ENCODE measurements around the gene CBL. TPM values are rescaled to one million over a fixed set of nuclear protein-coding genes. Genes with fewer than 3 reads are reported as not detected.
"Not testable (repeated sequence)": the region's sequence is repeated elsewhere in the genome, so short reads cannot be mapped to it uniquely, and the experiment has no call there.

Gene CBL
- total and polyA plus RNA-seq, 2 donors from 2014 or later, result 2.0 to 20.6 TPM

- no peak for TF ChIP-seq CTCF (IDR thresholded peaks at IDR 0.05; ENCODE audit: borderline replicate concordance, extremely low read depth, insufficient read depth)
- intact Hi-C loops (cut with DNase I), result no loop called here
- H3K36me3 ChIP-seq (ENCODE audit: control insufficient read depth in 2 of 3, insufficient read depth in 3 of 3, low read length in 3 of 3), result no peaks in the 10 kb centered on the region
- H3K27ac ChIP-seq (ENCODE audit: low read depth in 2 of 2, low read length in 2 of 2), result no peak overlapping the region
- DNase-seq (peak in 1 of 5 donors; percentile 26), FAIRE-seq (no peak)
- H3K9me3 ChIP-seq (ENCODE audit: control insufficient read depth in 2 of 3, insufficient read depth in 1 of 3, low read length in 3 of 3), result no peaks in the 10 kb centered on the region
- H3K4me3 ChIP-seq (ENCODE audit: low read length in 3 of 3), result no peak overlapping the region
- no peaks in the 10 kb centered on the region for H3K27me3 ChIP-seq (ENCODE audit: control insufficient read depth, insufficient read depth, low read length)
- H3K4me1 ChIP-seq (ENCODE audit: control insufficient read depth in 2 of 3, insufficient read depth in 2 of 3, low read depth in 1 of 3, low read length in 3 of 3), result peaks cover 0 to 3% (median 0%) of the 10 kb centered on the region in 3 donors
- no peak overlapping the region for H3K9ac ChIP-seq (ENCODE audit: low read length in 3 of 3)
Observed at GRCh38 chr11:119188887-119189286, 17.3 kb upstream of the CBL start.

GRCh38 chr11:119189393-119189792 is 16.7 kb upstream of the CBL start:
- Histone ChIP-seq H3K27ac (ENCODE audit: low read depth in 2 of 2, low read length in 2 of 2) (no peak overlapping the region), H3K4me3 (ENCODE audit: low read length in 3 of 3) (no peak overlapping the region)

GRCh38 chr11:119190531-119190930 is 15.6 kb upstream of the CBL start:
- DNase-seq (no peak), FAIRE-seq (no peak)
- Histone ChIP-seq H3K36me3 (ENCODE audit: control insufficient read depth in 2 of 3, insufficient read depth in 3 of 3, low read length in 3 of 3) (no peaks in the 10 kb centered on the region), H3K27me3 (ENCODE audit: control insufficient read depth, insufficient read depth, low read length) (no peaks in the 10 kb centered on the region), H3K9ac (ENCODE audit: low read length in 3 of 3) (no peak overlapping the region), H3K4me1 (ENCODE audit: control insufficient read depth in 2 of 3, insufficient read depth in 2 of 3, low read depth in 1 of 3, low read length in 3 of 3) (peaks cover 0 to 3% (median 0%) of the 10 kb centered on the region in 3 donors), H3K9me3 (ENCODE audit: control insufficient read depth in 2 of 3, insufficient read depth in 1 of 3, low read length in 3 of 3) (no peaks in the 10 kb centered on the region), H3K4me3 (ENCODE audit: low read length in 3 of 3) (no peak overlapping the region), H3K27ac (ENCODE audit: low read depth in 2 of 2, low read length in 2 of 2) (no peak overlapping the region)
- intact Hi-C loops (cut with DNase I), result no loop called here
- no peak for TF ChIP-seq CTCF (IDR thresholded peaks at IDR 0.05; ENCODE audit: borderline replicate concordance, extremely low read depth, insufficient read depth)

More at GRCh38 chr11:119189393-119189792, 16.7 kb upstream of the CBL start:
- Histone ChIP-seq H3K4me1 (ENCODE audit: control insufficient read depth in 2 of 3, insufficient read depth in 2 of 3, low read depth in 1 of 3, low read length in 3 of 3) (peaks cover 0 to 3% (median 0%) of the 10 kb centered on the region in 3 donors), H3K36me3 (ENCODE audit: control insufficient read depth in 2 of 3, insufficient read depth in 3 of 3, low read length in 3 of 3) (no peaks in the 10 kb centered on the region), H3K9me3 (ENCODE audit: control insufficient read depth in 2 of 3, insufficient read depth in 1 of 3, low read length in 3 of 3) (no peaks in the 10 kb centered on the region), H3K27me3 (ENCODE audit: control insufficient read depth, insufficient read depth, low read length) (no peaks in the 10 kb centered on the region), H3K9ac (ENCODE audit: low read length in 3 of 3) (no peak overlapping the region)
- no peak for TF ChIP-seq CTCF (IDR thresholded peaks at IDR 0.05; ENCODE audit: borderline replicate concordance, extremely low read depth, insufficient read depth)
- FAIRE-seq (no peak), DNase-seq (peak in 1 of 5 donors; percentile 45)
- intact Hi-C loops (cut with DNase I), result no loop called here

GRCh38 chr11:119191265-119191664 is 14.9 kb upstream of the CBL start:
- H3K36me3 ChIP-seq (ENCODE audit: control insufficient read depth in 2 of 3, insufficient read depth in 3 of 3, low read length in 3 of 3); H3K4me3 ChIP-seq (ENCODE audit: low read length in 3 of 3); H3K9ac ChIP-seq (ENCODE audit: low read length in 3 of 3); H3K9me3 ChIP-seq (ENCODE audit: control insufficient read depth in 2 of 3, insufficient read depth in 1 of 3, low read length in 3 of 3); FAIRE-seq; H3K27me3 ChIP-seq (ENCODE audit: control insufficient read depth, insufficient read depth, low read length); DNase-seq; intact Hi-C loops (cut with DNase I); H3K27ac ChIP-seq (ENCODE audit: low read depth in 2 of 2, low read length in 2 of 2); H3K4me1 ChIP-seq (ENCODE audit: control insufficient read depth in 2 of 3, insufficient read depth in 2 of 3, low read depth in 1 of 3, low read length in 3 of 3): not testable (repeated sequence)

All from kidney (tissue), 14 donors.